ES-I3 (cell line): ENCODE data around the gene CSNK1G2.

ENCODE experiments used
- H3K36me3 ChIP-seq: 2 replicates; pipeline ENCODE4 v1.6.1; 2013; ENCODE audit warnings: mild to moderate bottlenecking, low read length, control low read depth, moderate library complexity; ENCODE audit not compliant: insufficient read depth
- H3K4me1 ChIP-seq: 2 replicates; pipeline ENCODE4 v1.6.1; 2013; ENCODE audit warnings: mild to moderate bottlenecking, control low read depth, low read length; ENCODE audit not compliant: insufficient read depth
- H3K9ac ChIP-seq: 2 replicates; pipeline ENCODE4 v1.6.1; 2013; ENCODE audit warnings: low read depth, mild to moderate bottlenecking, low read length, moderate library complexity
- H3K9me3 ChIP-seq: 2 replicates; pipeline ENCODE4 v1.6.1; 2013; ENCODE audit warnings: mild to moderate bottlenecking, low read length, moderate library complexity; ENCODE audit not compliant: control insufficient read depth, insufficient read depth

CSNK1G2 gene

DNA sequence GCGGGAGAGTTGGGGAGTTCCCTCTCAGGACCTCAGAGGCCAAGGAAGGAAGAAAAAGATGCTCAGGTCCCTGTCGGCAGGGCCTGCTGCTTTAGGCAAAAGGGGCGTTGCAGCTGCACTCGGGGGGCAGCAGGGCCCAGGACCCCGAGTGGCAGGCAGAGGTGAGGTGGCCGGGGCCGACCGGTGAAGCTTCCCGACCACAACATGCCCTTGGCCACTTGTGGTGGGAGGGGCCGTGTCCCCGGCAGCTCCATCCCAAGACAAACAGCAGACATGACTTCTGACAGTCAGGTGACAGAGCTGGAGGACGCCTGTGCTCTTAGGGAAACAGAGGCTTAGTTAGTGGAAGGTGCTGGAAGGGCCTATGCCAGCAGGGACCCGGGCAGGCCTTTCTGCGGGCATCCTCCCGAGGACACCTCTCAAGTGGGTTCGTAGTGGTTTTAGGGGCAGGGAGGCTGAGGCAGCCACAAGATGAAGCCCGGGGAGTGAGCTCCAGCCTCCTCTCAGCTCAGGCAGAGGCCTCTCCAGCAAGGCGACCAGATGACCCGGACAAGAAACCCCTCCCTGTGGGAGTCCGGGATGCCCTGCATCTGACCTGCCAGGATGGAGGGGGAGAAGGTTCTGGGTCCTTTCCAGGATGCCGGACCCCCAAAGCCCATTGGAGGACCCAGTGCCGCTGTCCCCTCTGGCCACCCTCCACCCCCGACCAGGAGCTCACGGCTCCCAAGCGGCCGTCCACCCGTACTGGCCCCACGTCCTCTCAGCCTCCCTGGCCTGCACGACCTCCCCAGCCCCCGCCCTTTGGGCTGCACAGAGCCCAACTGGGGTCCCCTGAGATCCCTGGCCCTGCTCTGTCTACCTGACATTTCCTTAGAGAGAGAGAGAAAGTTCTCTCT lies 50.3 kb downstream of the CSNK1G2 start:
- Histone ChIP-seq H3K4me1 (no peaks in the 10 kb centered on the region), H3K36me3 (peaks cover 5% of the 10 kb centered on the region; the same call in 1 of the 2 replicates), H3K9ac (no peak overlapping the region), H3K9me3 (no peaks in the 10 kb centered on the region)

DNA sequence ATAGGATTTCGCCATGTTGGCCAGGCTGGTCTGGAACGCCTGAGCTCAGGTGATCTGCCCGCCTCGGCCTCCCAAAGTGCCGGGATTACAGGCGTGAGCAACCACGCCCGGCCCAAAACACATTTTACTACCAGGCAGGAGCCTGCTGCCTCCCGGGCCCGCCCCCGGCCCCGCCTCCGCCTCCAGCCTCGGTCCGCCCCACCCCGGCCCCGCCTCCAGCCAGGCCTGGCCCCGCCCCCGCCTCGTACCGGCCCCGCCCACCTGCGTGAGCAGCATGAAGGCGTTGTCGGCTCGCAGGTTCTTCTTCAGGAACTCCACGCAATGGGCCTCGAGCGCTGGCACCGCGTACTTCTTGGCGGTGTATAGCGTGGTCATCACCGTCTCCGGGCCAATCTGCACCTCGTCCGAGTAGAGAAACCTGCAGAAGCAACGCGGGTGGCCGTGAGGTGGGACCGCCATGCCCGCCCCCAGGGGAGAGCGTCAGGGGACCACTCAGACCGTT lies 51.8 kb downstream of the CSNK1G2 start:
- Histone ChIP-seq H3K36me3 (peaks cover 5% of the 10 kb centered on the region; the same call in 1 of the 2 replicates), H3K9ac (no peak overlapping the region), H3K9me3 (no peaks in the 10 kb centered on the region), H3K4me1 (no peaks in the 10 kb centered on the region)

DNA sequence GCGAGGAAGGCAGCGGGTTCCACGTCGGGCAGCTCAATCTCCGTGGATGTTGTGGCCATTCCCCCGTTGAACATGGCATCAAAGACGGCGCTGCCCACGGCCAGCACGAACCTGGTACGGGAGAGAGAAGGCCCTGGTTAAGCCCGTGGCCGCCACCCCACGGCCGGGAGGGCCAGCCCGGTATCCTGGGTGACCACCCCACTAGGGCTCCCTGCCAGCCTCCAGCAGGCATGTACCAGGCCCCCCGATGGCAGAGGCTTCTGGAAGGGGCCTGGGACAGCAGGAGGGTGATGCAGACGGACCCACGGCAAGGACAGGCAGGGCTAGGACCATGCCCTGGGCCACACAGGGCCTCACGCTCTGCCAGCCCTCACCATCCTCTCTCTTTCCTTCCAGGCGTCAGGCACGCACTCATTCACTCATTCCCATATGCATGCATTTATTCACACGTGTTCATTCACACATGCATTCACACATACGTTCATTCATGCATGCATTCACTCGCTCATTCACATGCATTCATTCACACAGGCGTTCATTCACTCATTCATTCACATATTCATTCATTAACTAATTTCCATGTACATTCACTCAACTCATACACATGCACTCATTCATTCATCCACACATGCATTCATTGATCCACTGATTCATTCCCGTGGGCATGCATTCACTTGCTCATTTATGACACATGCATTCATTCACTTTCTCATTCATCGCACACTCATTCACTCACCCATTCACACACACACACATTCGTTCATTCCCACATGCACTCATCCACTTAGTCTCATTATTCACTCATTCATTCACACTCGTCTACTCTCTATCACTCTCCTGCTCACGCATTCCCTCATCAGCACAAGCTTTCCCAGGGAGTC lies 56.6 kb downstream of the CSNK1G2 start:
- Histone ChIP-seq H3K36me3 (peaks cover 8% of the 10 kb centered on the region; the same call in 1 of the 2 replicates), H3K9me3 (no peaks in the 10 kb centered on the region), H3K9ac (no peak overlapping the region), H3K4me1 (no peaks in the 10 kb centered on the region)

DNA sequence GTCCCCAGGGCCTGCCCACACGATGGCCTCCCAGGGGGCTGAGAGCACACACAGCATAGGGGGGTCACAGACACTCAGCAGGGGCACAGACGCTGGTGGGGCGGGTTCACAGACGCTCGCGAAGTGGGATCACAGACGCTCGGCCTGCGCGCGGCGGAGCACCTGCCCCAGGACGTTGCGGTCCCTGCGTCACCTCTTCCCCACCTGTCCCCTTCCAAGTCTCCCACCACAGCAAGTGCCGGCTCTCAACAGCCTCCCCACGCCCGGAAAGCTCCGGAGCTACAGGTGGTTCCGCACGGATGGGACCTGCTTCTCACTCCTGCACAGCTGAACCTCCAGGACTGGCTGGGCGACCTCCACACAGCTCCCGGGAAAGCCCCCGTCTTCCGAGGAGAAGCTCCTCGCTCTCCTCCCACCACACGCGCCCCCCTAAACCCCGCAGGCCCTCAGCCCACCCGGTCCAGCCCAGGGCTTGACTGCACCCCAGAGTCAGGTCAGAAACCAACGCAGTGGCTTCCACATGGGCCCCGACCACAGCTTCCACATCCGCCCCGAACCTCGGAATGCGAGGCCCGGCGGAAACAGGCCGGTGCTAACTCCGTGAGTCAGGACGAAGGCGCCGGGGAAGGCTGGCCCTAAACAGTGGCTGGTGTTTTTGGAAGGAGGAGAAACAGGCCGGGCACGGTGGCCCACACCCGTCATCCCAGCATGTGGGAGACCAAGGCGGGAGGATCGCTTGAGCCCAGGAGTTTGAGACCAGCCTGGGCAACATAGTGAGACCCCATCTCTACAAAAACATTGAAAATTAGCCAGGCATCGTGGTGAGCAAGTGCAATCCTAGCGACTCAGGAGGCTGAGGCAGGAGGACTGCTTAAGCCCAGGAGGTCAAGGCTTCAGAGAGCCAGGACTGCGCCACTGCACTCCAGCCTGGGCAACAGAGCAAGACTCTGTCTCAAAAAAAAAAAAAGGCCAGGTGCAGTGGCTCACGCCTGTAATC lies 58.0 kb downstream of the CSNK1G2 start:
- H3K9me3 ChIP-seq = no peaks in the 10 kb centered on the region
- no peaks in the 10 kb centered on the region for H3K4me1 ChIP-seq
- no peak overlapping the region for H3K9ac ChIP-seq
- H3K36me3 ChIP-seq = peaks cover 8% of the 10 kb centered on the region; the same call in 1 of the 2 replicates

DNA sequence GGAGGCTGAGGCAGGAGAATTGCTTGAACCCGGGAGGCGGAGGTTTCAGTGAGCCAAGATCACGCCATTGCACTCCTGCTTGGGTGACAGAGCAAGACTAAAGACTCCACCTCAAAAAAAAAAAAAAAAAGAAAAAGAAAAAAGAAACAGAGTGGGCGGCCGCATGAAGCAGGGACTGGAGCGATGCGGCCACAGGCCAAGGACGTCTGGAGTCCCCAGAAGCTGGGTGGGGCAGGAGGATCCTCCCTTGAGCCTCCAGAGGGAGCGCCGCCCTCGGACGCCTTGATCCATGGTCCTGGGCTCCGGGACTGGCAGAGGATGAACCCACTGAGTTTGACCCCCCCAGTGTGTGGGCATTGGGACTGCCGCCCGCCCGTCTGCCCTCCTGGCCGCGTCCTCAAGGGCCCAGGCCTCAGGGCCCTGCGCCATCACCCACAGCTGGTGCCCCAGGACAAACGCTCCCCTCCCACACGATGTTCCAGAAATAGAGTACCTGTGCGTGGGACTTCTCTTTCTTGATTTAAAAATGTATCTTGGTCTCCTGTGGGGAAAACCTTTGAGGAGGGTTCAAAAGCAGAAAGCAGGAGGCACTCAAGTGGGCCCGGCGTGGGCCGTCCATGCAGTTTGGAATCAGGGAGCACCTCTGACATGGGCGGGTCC lies 59.0 kb downstream of the CSNK1G2 start:
- H3K36me3 ChIP-seq = peaks cover 8% of the 10 kb centered on the region; the same call in 1 of the 2 replicates
- H3K4me1 ChIP-seq = no peaks in the 10 kb centered on the region
- H3K9ac ChIP-seq = no peak overlapping the region
- H3K9me3 ChIP-seq = no peaks in the 10 kb centered on the region

DNA sequence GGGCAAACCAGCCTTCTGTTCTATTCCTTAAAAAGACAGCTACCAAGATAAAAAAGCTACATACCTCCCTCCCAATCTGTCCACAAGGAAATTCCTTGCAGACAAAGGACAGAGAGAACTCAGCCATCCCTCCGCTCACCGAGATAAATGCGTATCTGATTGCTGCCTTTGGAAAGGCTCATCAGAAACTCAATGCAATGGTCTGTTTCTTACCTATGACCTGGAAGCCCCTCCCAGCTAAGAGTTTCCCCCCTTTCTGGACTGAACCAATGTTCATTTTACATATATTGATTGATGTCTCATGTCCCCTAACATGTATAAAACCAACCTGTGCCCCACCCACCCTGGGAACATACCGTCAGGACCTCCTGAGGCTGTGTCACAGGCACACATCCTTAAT lies 62.9 kb downstream of the CSNK1G2 start:
- Histone ChIP-seq H3K4me1 (no peaks in the 10 kb centered on the region), H3K9ac (no peak overlapping the region), H3K9me3 (no peaks in the 10 kb centered on the region), H3K36me3 (peaks cover 3% of the 10 kb centered on the region; the same call in 1 of the 2 replicates)

DNA sequence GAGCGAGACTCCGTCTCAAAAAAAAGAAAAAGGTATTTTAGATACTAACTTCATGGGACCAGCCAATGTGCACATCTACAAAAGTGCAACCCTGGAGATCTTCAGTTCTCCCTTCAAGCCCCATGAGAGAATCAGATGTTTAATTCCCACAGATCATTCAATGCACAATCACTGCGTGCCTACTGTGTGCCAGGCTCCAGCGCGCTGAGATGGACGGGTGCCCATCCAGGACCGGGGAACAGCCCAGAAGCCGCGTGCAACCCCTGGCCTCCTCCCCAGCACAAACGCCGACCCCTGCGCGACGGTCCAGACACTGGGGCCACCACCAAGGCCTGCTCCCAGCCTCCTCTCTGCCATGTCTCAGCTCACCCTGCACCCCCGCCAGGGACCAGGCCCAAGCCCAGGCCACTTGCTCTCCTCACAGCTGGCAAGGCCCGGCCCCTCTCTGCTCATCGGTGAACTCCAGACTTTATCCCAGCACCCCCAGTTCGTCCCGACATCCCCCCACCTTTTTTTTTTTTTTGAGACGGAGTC lies 69.2 kb downstream of the CSNK1G2 start:
- Histone ChIP-seq H3K9ac (no peak overlapping the region), H3K9me3 (no peaks in the 10 kb centered on the region), H3K36me3 (no peaks in the 10 kb centered on the region), H3K4me1 (no peaks in the 10 kb centered on the region)

DNA sequence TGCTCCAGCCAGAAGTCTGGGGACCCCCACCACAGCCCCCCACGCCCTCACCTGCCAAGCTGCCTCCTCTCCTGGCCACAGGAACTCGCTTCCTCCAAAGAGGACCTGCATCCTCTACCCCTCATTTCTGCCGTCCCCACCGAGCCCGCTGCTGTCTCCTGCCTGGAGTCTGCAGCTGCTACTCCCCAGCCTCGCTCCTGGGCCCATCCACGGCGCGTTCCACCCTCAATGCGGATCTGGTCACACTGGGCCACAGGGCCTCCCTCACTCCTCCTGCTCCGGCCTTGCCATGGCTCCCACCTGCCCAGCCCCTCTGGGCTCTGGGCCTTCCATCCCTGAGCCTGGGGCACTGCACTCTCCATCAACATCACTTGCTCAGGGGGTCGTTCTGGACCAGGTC lies 70.2 kb downstream of the CSNK1G2 start:
- Histone ChIP-seq H3K9me3 (no peaks in the 10 kb centered on the region), H3K36me3 (no peaks in the 10 kb centered on the region), H3K9ac (no peak overlapping the region), H3K4me1 (no peaks in the 10 kb centered on the region)

DNA sequence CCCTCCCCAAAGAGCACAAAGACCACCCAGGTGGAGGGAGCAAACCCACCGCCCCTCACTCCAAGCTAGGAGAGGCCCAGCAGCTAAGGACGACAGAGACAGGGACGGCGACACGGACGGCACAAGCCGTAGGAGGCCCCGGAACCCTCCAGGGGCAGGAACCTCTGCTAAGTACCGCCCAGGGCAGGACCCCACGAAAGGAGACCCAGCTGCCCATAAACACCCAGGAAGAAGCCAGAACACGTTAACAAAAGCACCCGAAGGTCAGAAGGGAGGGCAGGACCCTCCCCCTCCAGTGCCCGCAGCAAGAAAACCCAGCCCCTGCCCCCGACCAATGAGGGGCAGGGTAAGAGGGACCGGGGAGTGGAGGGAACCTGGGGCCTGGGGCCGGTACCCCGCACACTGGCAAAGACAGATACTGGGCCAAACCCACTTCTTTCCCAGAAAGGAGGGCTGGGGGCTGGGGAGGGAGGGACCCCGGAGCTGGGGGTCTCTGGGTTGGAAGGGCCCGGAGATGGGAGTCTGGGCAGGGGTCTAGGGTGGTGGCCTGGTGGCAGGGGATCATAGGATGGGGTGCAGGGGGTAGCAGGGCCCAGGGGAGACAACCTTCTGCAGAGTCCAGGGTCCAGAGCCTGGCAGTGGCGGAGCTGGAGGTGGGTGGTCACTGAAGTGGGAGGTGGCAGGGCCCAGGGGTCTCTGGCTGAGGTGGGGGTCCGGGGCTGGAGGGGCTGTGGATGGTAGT lies 72.1 kb downstream of the CSNK1G2 start:
- Histone ChIP-seq H3K4me1 (no peaks in the 10 kb centered on the region), H3K36me3 (no peaks in the 10 kb centered on the region), H3K9ac (no peak overlapping the region), H3K9me3 (no peaks in the 10 kb centered on the region)

DNA sequence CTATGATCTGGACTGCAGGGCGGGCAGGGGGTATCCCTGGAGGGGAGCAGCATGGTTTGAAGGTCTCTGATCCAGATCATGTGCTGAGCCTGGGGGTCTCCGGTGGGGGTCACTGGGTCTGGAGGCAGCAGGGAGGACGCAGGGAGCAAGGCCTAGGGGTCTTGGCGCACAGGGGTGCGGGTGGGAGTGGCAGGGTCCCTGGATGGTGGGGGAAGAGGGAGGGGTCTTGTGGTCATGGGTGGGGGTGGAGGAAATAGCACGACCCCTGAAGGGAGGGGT lies 72.7 kb downstream of the CSNK1G2 start:
- no peaks in the 10 kb centered on the region for H3K4me1 ChIP-seq
- no peaks in the 10 kb centered on the region for H3K36me3 ChIP-seq
- H3K9ac ChIP-seq = no peak overlapping the region

DNA sequence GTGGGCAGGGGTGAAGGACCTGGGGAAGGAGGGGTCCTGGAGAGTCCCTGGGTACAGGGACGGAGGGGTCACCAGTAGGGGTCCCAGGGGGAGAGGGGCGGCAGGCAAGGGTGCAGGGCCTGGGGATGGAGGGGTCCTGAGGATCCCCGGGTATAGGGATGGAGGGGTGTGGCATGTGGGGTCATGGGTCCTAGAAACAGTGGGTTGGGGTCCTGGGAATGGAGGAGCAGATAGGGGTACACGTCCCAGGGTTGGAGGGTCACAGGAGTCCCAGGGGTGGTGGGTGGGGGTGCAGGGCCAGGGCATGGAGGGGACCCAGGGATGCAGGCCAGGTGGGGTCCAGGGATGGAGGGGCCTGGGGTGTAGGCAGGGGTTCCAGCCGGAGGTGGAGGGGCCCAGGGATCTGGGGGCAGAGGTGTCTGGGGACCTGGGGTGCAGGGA lies 73.2 kb downstream of the CSNK1G2 start:
- Histone ChIP-seq H3K36me3 (no peaks in the 10 kb centered on the region), H3K9ac (no peak overlapping the region), H3K9me3 (no peaks in the 10 kb centered on the region), H3K4me1 (no peaks in the 10 kb centered on the region)

More for the DNA sequence above, 72.7 kb downstream of the CSNK1G2 start:
- H3K9me3 ChIP-seq = no peaks in the 10 kb centered on the region

DNA sequence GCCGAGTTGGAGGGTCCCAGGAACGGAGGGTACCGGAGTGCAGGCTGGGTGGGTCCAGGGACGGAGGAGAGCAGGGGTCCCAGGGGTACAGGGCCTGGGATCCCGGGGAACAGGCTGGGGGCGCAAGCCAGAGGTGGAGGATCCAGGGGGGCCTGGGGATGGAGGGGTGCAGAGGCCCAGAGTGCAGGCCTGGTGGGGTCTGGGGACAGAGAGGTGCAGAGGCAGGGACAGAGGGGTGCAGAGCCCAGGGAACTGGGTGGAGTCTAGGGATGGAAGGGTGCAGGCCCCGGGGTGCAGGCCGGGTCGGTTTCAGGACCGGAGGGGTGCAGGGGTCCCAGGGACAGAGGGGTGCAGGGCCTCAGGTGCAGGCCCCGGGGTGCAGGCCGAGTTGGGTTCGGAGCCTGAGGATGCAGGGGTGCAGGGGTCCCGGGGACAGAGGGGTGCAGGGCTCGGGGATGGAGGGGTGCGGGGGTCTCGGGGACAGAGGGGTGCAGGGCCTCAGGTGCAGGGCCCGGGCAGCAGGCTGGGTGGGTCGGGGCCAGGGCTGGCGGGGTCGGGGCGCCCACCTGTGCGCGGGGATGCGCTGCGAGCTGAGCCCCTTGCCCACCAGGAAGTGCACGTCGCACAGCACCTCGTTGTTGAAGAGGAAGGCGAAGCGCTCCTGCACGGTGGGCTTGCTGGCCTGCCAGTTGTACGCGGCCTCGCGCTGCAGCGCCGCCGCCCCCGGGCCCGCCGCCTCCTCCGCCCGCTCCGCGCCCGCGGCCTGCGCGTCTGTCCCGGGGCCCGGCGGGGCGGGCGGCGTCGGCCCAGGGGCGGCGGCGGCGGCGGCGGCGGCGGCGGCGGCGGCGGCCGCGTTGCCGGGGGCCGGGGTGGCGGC lies 74.0 kb downstream of the CSNK1G2 start:
- H3K9ac ChIP-seq = peak overlapping the region; percentile 54
- no peaks in the 10 kb centered on the region for H3K4me1 ChIP-seq
- H3K36me3 ChIP-seq = no peaks in the 10 kb centered on the region
- no peaks in the 10 kb centered on the region for H3K9me3 ChIP-seq
